Transverse colon (tissue), 4 donors: ENCODE measurements around the gene PTPN6. TPM values are rescaled to one million over a fixed set of nuclear protein-coding genes. Genes with fewer than 3 reads are reported as not detected.

ENCODE experiments used
- DNase-seq: peaks from one replicate; pipeline ENCODE4 v3.0.0-alpha.2; 2019
- H3K27ac ChIP-seq, 4 donors: fragments of 200-600 bp; sonication (generic); 2 replicates each; pipeline ENCODE4 v1.5.1; 2016 to 2018; ENCODE audit warnings: inconsistent platforms in 4 of 4
- H3K27me3 ChIP-seq: fragments of 200-600 bp; sonication (generic); 2 replicates; pipeline ENCODE4 v1.5.1; 2017; ENCODE audit warnings: inconsistent platforms
- H3K36me3 ChIP-seq, 4 donors: fragments of 200-600 bp; sonication (generic); 2 replicates each; pipeline ENCODE4 v1.5.1; 2017 to 2019; ENCODE audit warnings: inconsistent platforms in 4 of 4
- H3K4me1 ChIP-seq, 4 donors: fragments of 200-600 bp; sonication (generic); 2 replicates each; pipeline ENCODE4 v1.5.1; 2017 to 2020; ENCODE audit warnings: inconsistent platforms in 4 of 4
- H3K4me3 ChIP-seq, 4 donors: fragments of 200-600 bp; sonication (generic); 1 replicate in 1 of 4; 2 replicates in 3 of 4; pipeline versions ENCODE4 v1.5.1 to v1.6.1; 2017 to 2019; ENCODE audit warnings: inconsistent platforms in 4 of 4
- H3K9me3 ChIP-seq, 2 donors: fragments of 200-600 bp; sonication (generic); 2 replicates each; pipeline ENCODE4 v1.5.1; 2017 to 2019; ENCODE audit warnings: inconsistent platforms in 2 of 2
- EP300 ChIP-seq: sonication (generic); formaldehyde crosslinking; IDR thresholded peaks from one replicate; pipeline ENCODE4 v1.6.1; 2017; ENCODE audit warnings: antibody characterized with exemption, low read depth
- POLR2A ChIP-seq: fragments of 450-650 bp; IDR thresholded peaks from one replicate; pipeline ENCODE4 v1.6.1; 2016; ENCODE audit warnings: antibody characterized with exemption, mild to moderate bottlenecking, moderate library complexity
- POLR2AphosphoS5 ChIP-seq, 3 donors: sonication (generic); formaldehyde crosslinking; IDR thresholded peaks; one replicate each; pipeline ENCODE4 v1.6.1; 2016; ENCODE audit warnings: antibody characterized with exemption in 3 of 3
- WGBS, 2 donors: methylation state at CpG; one replicate each; pipeline ENCODE4 v1.1.5; 2018; ENCODE audit warnings: low coverage in 1 of 2; 5-methylcytosine and 5-hydroxymethylcytosine counted together
- in situ Hi-C, 4 donors: fragments of 200-750 bp; cut with MboI; loops; one replicate each; pipeline versions ENCODE4 v1.15.0 to v1.15.1; 2017; ENCODE audit warnings: low sequenced_read_pairs in 3 of 4, low pct_ligation_motif_present in 1 of 4, low pct_unique_long_range_greater_than_20kb in 1 of 4
- intact Hi-C: fragments of 100-400 bp; cut with DNase I; formaldehyde crosslinking; loops from one replicate; pipeline ENCODE4 v1.15.1; 2023; ENCODE audit warnings: low total_unique reads
- total RNA-seq, 4 donors: library from RNA; depleted of rRNA; stranded (reverse); fragments of >200 nt; gene quantifications; one replicate each; pipeline ENCODE4 v1.1.0, GENCODE V29; 2016
- TF ChIP-seq, protein P1 (sequence below), 5 experiments: fragments of 200-600 bp in 3 of 5; fragments of 450-650 bp in 2 of 5; sonication (generic) in 3 of 5; IDR thresholded peaks; 1 replicate in 2 of 5; 2 replicates in 3 of 5; pipeline ENCODE4 v1.5.1; 2016 to 2017; ENCODE audit warnings: antibody characterized with exemption in 5 of 5, inconsistent platforms in 3 of 5, mild to moderate bottlenecking in 2 of 5, moderate library complexity in 1 of 5

PTPN6 gene
- total RNA-seq, 4 donors from 2014 or later, result 21.7 to 49.0 (median 36.1) TPM

DNA sequence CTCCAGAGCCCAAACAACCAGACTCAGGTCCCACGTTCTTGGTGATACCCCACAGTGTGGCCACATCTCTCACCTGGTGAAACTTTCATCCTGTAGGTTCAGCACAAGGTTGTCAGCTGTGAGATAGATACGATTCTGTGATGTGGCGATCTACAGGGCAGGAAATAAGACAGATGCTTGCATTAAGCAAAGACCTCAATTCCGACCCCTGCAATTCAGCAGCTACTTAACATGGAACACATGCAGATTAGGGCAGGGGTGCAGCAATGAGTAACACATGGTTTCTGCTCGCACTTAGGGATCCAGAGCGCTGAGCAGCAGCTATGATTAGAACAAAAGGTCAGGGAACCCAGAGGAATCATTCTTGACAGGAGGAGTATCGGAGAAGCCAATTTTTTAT, 15.2 kb downstream of the PTPN6 start:
- DNase-seq, result no peak
- WGBS, 2 donors, result 59 to 62% methylated on average over 4 to 7 of the region's 7 CpGs
- intact Hi-C loops, result loop anchor here (10.0 kb wide), 1 partner anchor 138 kb away; the partner anchor contains the start of gene C1RL
- peaks cover 0 to 18% (median 9%) of the 10 kb centered on the region in 4 donors for H3K36me3 ChIP-seq
- no peaks in the 10 kb centered on the region for H3K27me3 ChIP-seq
- no peak overlapping the region for H3K4me3 ChIP-seq
- peak overlapping the region; percentile 89 to 95 (median 94) for H3K27ac ChIP-seq
- H3K9me3 ChIP-seq, result no peaks in the 10 kb centered on the region
- in situ Hi-C loops, result no loop called here
- peaks cover 26 to 61% (median 46%) of the 10 kb centered on the region in 4 donors for H3K4me1 ChIP-seq
- TF ChIP-seq POLR2A (no peak), EP300 (no peak), POLR2AphosphoS5 (IDR thresholded peaks at IDR 0.05) (no peak)
- TF ChIP-seq, protein P1, sequence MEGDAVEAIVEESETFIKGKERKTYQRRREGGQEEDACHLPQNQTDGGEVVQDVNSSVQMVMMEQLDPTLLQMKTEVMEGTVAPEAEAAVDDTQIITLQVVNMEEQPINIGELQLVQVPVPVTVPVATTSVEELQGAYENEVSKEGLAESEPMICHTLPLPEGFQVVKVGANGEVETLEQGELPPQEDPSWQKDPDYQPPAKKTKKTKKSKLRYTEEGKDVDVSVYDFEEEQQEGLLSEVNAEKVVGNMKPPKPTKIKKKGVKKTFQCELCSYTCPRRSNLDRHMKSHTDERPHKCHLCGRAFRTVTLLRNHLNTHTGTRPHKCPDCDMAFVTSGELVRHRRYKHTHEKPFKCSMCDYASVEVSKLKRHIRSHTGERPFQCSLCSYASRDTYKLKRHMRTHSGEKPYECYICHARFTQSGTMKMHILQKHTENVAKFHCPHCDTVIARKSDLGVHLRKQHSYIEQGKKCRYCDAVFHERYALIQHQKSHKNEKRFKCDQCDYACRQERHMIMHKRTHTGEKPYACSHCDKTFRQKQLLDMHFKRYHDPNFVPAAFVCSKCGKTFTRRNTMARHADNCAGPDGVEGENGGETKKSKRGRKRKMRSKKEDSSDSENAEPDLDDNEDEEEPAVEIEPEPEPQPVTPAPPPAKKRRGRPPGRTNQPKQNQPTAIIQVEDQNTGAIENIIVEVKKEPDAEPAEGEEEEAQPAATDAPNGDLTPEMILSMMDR (IDR thresholded peaks at IDR 0.05), result no peak

DNA sequence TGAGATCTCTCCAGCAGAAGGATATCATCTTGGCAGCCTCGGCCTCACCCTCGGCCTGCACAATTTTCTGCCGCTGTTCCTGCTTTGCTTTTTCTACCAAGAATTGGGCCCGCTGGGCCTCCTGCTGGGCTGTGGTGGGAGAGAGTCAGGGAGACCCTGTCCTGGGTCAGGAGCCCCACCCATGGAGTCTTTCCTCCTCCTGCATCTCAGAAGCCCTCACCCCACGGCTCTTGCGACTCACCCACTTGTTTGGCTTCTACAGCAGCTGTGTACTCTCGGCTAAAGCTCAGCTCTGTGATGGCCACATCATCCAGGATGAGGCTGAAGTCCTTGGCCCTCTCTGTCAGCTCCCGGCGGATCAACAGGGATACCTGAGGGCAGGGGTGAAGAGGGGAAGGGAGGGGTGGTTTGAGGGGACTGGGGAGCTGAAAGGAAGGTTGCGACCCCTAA, 16.5 kb downstream of the PTPN6 start:
- no peaks in the 10 kb centered on the region for H3K9me3 ChIP-seq
- H3K36me3 ChIP-seq, result peaks cover 0 to 18% (median 9%) of the 10 kb centered on the region in 4 donors
- H3K4me3 ChIP-seq, result no peak overlapping the region
- intact Hi-C loops (loop anchor here (10.0 kb wide), 1 partner anchor 137 kb away; the partner anchor contains the start of gene C1RL), in situ Hi-C loops (no loop called here)
- TF ChIP-seq, protein P1 (IDR thresholded peaks at IDR 0.05), result no peak
- TF ChIP-seq POLR2AphosphoS5 (IDR thresholded peaks at IDR 0.05) (no peak), POLR2A (no peak), EP300 (no peak)
- 75% methylated on average over 9 of the region's 10 CpGs; no CpG with 5 or more reads in 1 of the 2 donors for WGBS, 2 donors
- no peaks in the 10 kb centered on the region for H3K27me3 ChIP-seq
- no peak for DNase-seq
- peaks cover 25 to 58% (median 39%) of the 10 kb centered on the region in 4 donors for H3K4me1 ChIP-seq
- H3K27ac ChIP-seq, result peak overlapping the region in 3 of 4 donors; percentile 94 to 95 (median 95)

DNA sequence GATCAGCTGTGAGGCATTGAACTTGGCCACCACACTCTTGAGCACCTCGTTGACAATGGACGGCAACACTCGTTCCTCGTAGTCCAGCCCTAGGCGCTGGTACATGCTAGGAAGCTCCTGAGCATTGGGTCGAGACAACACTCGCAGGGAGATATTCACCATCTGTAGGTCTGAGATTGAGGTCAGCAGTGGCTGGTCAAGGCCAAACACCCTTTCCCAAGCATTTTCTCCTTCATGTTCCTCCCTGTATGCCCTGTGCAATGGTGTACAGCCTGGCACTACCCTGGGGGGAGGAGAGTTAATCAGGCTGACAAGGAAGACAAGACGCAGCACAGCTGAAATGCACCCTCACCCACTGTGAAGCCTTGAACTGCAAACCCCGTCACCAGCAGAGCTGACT, 17.3 kb downstream of the PTPN6 start:
- DNase-seq, result no peak
- Histone ChIP-seq H3K27me3 (no peaks in the 10 kb centered on the region), H3K27ac (peak overlapping the region; percentile 89 to 95 (median 95)), H3K36me3 (peaks cover 0 to 18% (median 9%) of the 10 kb centered on the region in 4 donors), H3K9me3 (no peaks in the 10 kb centered on the region), H3K4me3 (no peak overlapping the region), H3K4me1 (peaks cover 25 to 58% (median 38%) of the 10 kb centered on the region in 4 donors)
- in situ Hi-C loops (no loop called here), intact Hi-C loops (loop anchor here (10.0 kb wide), 1 partner anchor 136 kb away; the partner anchor contains the start of gene C1RL)
- 78 to 93% methylated on average over 3 to 9 of the region's 9 CpGs for WGBS, 2 donors
- TF ChIP-seq POLR2A (no peak), EP300 (no peak), POLR2AphosphoS5 (IDR thresholded peaks at IDR 0.05) (no peak)
- TF ChIP-seq, protein P1 (IDR thresholded peaks at IDR 0.05), result no peak

DNA sequence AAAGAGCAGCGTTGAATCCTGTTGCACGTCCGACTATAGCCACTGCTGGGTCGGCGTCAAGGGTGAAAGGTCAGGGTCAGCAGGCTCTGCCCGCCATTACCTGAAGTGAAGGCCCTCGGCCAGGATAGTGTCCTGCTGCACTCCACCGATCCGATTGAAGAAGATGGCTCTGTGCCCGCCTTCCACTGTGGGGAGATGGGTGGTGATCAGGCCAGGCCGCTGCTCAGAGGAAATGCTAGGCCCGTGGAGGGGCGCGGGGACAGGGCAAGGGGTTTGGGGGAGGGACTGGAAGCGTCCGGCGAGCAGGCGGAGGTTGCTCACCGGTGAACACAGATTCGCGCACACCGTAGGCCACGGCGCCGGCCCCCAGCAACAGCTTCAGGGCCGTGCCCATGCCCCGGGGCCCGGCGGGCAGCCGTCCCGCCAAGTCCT, 19.0 kb downstream of the PTPN6 start:
- Histone ChIP-seq H3K27ac (peak overlapping the region; percentile 89 to 95 (median 95)), H3K27me3 (no peaks in the 10 kb centered on the region), H3K4me1 (peaks cover 20 to 49% (median 33%) of the 10 kb centered on the region in 4 donors), H3K9me3 (no peaks in the 10 kb centered on the region), H3K4me3 (peak overlapping the region; percentile 66 to 99 (median 80)), H3K36me3 (peaks cover 0 to 24% (median 11%) of the 10 kb centered on the region in 4 donors)
- intact Hi-C loops, result no loop called here
- in situ Hi-C loops, result no loop called here
- TF ChIP-seq, protein P1 (IDR thresholded peaks at IDR 0.05), result no peak
- no peak for TF ChIP-seq EP300
- no peak for TF ChIP-seq POLR2A
- TF ChIP-seq POLR2AphosphoS5 (IDR thresholded peaks at IDR 0.05), result no peak
- DNase-seq, result no peak
- WGBS, 2 donors, result 0 to 1% methylated on average over 12 to 29 of the region's 31 CpGs
